A673 (cell line): ENCODE results near the gene ETNK2. TPM values are rescaled to one million over a fixed set of nuclear protein-coding genes. Genes with fewer than 3 reads are reported as not detected.

ENCODE experiments used
- BruUV-seq: library from RNA; stranded (reverse); fragments of 400-500 nt; replicated peaks from 2 replicates; lab custom pipeline; 2021; lab: Mats Ljungman, UMichigan
- CTCF ChIA-PET: fragments of 300-600 bp; sonication (Branson Sonifier 250); formaldehyde crosslinking; loops from one replicate; lab custom pipeline; 2022; ENCODE audit warnings: antibody characterized with exemption; lab: Charles Lee
- POLR2A ChIA-PET: fragments of 300-600 bp; sonication (Branson Sonifier 250); formaldehyde crosslinking; loops from one replicate; lab custom pipeline; 2022; ENCODE audit warnings: antibody characterized with exemption; ENCODE audit not compliant: low non-redundant PET; lab: Charles Lee
- DNase-seq: peaks from one replicate; pipeline ENCODE4 v3.0.0-alpha.2; 2015; ENCODE audit warnings: low spot score
- H3K27ac ChIP-seq: fragments of 200-600 bp; sonication (generic); 2 replicates; pipeline ENCODE4 v1.5.1; 2016; ENCODE audit warnings: mixed run types, low read depth, mild to moderate bottlenecking, mixed read lengths, antibody characterized with exemption, low read length; ENCODE audit not compliant: poor library complexity, severe bottlenecking
- H3K27me3 ChIP-seq: fragments of 200-600 bp; sonication (generic); replicated peaks from 2 replicates; pipeline ENCODE4 v1.6.1; 2017; ENCODE audit warnings: mixed run types, low read depth, mild to moderate bottlenecking, mixed read lengths, antibody characterized with exemption, low read length; ENCODE audit not compliant: insufficient read depth, poor library complexity
- H3K36me3 ChIP-seq: fragments of 200-600 bp; sonication (generic); 2 replicates; pipeline ENCODE4 v1.6.1; 2016; ENCODE audit warnings: mixed run types, mild to moderate bottlenecking, mixed read lengths, antibody characterized with exemption, low read length; ENCODE audit not compliant: insufficient read depth, poor library complexity, severe bottlenecking
- H3K4me1 ChIP-seq: fragments of 200-600 bp; sonication (generic); 2 replicates; pipeline ENCODE4 v1.6.1; 2017; ENCODE audit warnings: mixed run types, mild to moderate bottlenecking, mixed read lengths, antibody characterized with exemption, low read length; ENCODE audit not compliant: insufficient read depth, poor library complexity, severe bottlenecking
- H3K4me3 ChIP-seq: fragments of 200-600 bp; sonication (generic); 2 replicates; pipeline ENCODE4 v1.5.1; 2016; ENCODE audit warnings: low read depth, mixed run types, mild to moderate bottlenecking, mixed read lengths, low read length; ENCODE audit not compliant: poor library complexity, severe bottlenecking
- H3K9me3 ChIP-seq: fragments of 200-600 bp; sonication (generic); 2 replicates; pipeline ENCODE4 v1.6.1; 2016; ENCODE audit warnings: mixed run types, low read depth, mild to moderate bottlenecking, mixed read lengths, antibody characterized with exemption, low read length; ENCODE audit not compliant: poor library complexity, severe bottlenecking
- CTCF ChIP-seq: fragments of 300-800, 200-600 bp; sonication (generic); conservative IDR thresholded peaks from 2 replicates; pipeline ENCODE4 v1.5.1; 2017; ENCODE audit warnings: low read depth, mild to moderate bottlenecking, antibody characterized with exemption, low read length, moderate library complexity, mixed read lengths
- EZH2 ChIP-seq: fragments of 200-600 bp; sonication (generic); IDR thresholded peaks from 2 replicates; pipeline ENCODE4 v1.6.1; 2017; ENCODE audit warnings: borderline replicate concordance, low read depth, mild to moderate bottlenecking, mixed read lengths, antibody characterized with exemption, low read length; ENCODE audit not compliant: poor library complexity, severe bottlenecking
- intact Hi-C: fragments of 100-400 bp; cut with micrococcal nuclease; formaldehyde crosslinking; loops from one replicate; pipeline ENCODE4 v1.10.0; 2022; ENCODE audit not compliant: unreplicated experiment
- total RNA-seq: library from RNA; stranded (reverse); gene quantifications from 2 replicates; pipeline ENCODE4 v1.2.3, GENCODE V29; 2021

Gene ETNK2
- total RNA-seq, 1 experiment from 2014 or later = 8.3 TPM

DNA sequence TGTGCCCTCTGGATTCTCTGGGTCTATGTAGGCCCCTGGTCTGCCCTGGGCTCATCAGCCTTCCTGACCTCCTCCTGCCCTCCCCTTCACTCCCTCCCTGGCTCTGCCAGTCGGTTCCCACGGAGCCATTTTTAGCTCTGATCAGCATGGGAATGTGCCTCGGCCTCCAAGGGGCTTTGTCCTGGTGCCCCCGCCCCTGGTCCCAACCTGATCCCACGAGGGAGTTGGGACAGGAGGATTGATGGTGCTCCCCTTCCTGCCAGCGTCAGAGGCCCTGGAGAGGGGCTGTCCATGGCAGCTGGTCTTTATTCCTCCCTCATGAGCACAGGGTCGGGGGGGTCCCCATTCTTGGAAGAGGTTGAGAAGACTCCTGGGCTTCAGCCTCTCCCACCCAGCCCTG, 24.9 kb downstream of the ETNK2 start:
- Histone ChIP-seq H3K4me3 (no peak overlapping the region), H3K4me1 (peaks cover 36% of the 10 kb centered on the region), H3K27ac (no peak overlapping the region), H3K36me3 (no peaks in the 10 kb centered on the region), H3K9me3 (no peaks in the 10 kb centered on the region), H3K27me3 (no peaks in the 10 kb centered on the region)
- DNase-seq = no peak
- intact Hi-C loops = loop anchor here (1.0 to 10.0 kb wide), 2 partner anchors 266 to 402 kb away; partner anchors contain the start of gene SNRPE
- CTCF ChIA-PET = interaction anchor here (3.2 kb wide), 1 partner anchor 255 kb away, joined by 74 read pairs; no protein-coding TSS in a partner anchor
- BruUV-seq = no TSS peak
- POLR2A ChIA-PET = interaction anchor here (0.6 kb wide), 1 partner anchor 206 kb away, joined by 3 read pairs; no protein-coding TSS in a partner anchor
- no peak for TF ChIP-seq CTCF
- no peak for TF ChIP-seq EZH2

DNA sequence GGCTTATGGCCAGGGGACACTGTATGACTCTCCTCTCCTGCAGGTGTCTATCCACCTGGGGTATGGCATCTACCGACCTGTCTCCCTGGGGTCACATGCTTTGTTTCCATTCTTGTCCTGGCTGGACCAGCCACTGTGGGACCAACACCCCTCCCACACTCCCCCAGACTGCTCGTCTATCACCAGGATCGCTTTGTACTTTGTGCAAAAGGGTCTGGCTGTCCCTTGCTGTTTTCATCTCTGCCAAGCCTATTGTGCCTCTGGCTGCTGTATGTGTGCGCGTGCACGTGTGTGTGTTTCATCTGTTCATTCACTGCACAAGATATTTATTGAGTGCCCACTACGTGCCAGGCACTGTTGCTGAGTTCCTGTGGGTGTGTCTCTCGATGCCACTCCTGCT, 25.5 kb downstream of the ETNK2 start:
- DNase-seq = no peak
- intact Hi-C loops = loop anchor here (10.0 kb wide), 1 partner anchor 402 kb away; no protein-coding TSS in a partner anchor
- ChIA-PET CTCF (no interaction called here), POLR2A (no interaction called here)
- Histone ChIP-seq H3K4me1 (peaks cover 36% of the 10 kb centered on the region), H3K9me3 (no peaks in the 10 kb centered on the region), H3K27me3 (no peaks in the 10 kb centered on the region), H3K36me3 (no peaks in the 10 kb centered on the region), H3K27ac (no peak overlapping the region), H3K4me3 (no peak overlapping the region)
- TF ChIP-seq CTCF (no peak), EZH2 (no peak)
- BruUV-seq = no TSS peak

DNA sequence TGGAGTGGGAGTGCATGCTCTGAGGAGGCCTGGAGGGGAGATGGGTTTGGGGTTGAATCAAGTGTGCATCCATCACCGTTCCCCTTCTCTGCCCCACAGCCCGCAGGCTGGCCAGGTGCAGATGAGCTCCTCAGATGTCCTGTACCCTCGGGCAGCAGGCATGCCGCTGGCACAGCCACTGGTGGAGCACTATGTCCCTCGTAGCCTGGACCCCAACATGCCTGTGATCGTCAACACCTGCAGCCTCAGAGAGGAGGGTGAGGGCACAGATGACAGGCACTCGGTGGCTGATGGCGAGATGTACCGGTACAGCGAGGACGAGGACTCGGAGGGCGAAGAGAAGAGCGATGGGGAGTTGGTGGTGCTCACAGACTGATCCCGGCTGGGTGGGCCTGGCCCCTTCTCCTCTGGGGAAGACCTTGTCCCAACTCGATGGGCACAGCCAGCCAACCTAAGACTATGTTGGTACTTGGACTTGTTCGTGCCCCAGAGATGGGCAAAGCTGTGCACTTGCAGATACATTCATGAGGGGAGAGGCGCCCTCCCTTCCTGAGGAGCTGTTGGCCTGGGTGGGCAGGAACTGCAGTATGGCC, 26.0 kb downstream of the ETNK2 start:
- TF ChIP-seq EZH2 (no peak), CTCF (no peak)
- ChIA-PET POLR2A (no interaction called here), CTCF (no interaction called here)
- no peaks in the 10 kb centered on the region for H3K27me3 ChIP-seq
- DNase-seq = no peak
- H3K4me1 ChIP-seq = peaks cover 31% of the 10 kb centered on the region
- H3K36me3 ChIP-seq = no peaks in the 10 kb centered on the region
- no peak overlapping the region for H3K4me3 ChIP-seq
- no peak overlapping the region for H3K27ac ChIP-seq
- BruUV-seq = no TSS peak
- H3K9me3 ChIP-seq = no peaks in the 10 kb centered on the region
- intact Hi-C loops = loop anchor here (10.0 kb wide), 1 partner anchor 401 kb away; no protein-coding TSS in a partner anchor
